ENCODE measurements around the gene PARM1.

PARM1 gene

GRCh38 chr4:75099321-75099720 is 166.4 kb downstream of the PARM1 start:
- peaks cover 18% of the 10 kb centered on the region for H3K36me3 Mint-ChIP-seq (ENCODE audit: low read depth)
- no peak overlapping the region for H3K4me3 Mint-ChIP-seq
- peaks cover 11% of the 10 kb centered on the region for H3K4me1 Mint-ChIP-seq
- peaks cover 46% of the 10 kb centered on the region for H3K9me3 Mint-ChIP-seq
- H3K27me3 Mint-ChIP-seq (ENCODE audit: low read depth) = no peaks in the 10 kb centered on the region
- no peak overlapping the region for H3K27ac Mint-ChIP-seq
- TF ChIP-seq CTCF (IDR thresholded peaks at IDR 0.05; ENCODE audit: unreplicated experiment in 3 of 3) = no peak
